Ascending aorta (tissue), 2 donors: ENCODE results near the gene CNOT1. TPM values are rescaled to one million over a fixed set of nuclear protein-coding genes. Genes with fewer than 3 reads are reported as not detected.
"Not testable (repeated sequence)": the region's sequence is repeated elsewhere in the genome, so short reads cannot be mapped to it uniquely, and the experiment has no call there.

Experiments used
- DNase-seq, 2 donors: peaks; one replicate each; pipeline ENCODE4 v3.0.0-alpha.2; 2019; ENCODE audit warnings: low spot score in 2 of 2
- H3K27ac ChIP-seq, 2 donors: fragments of 200-600 bp; sonication (generic); one replicate each; pipeline ENCODE4 v1.5.1; 2016 to 2017; ENCODE audit warnings: mild to moderate bottlenecking in 1 of 2
- H3K27me3 ChIP-seq: fragments of 200-600 bp; sonication (generic); one replicate; pipeline ENCODE4 v1.5.1; 2017
- H3K36me3 ChIP-seq, 2 donors: fragments of 200-600 bp; sonication (generic); one replicate each; pipeline ENCODE4 v1.5.1; 2016
- H3K4me1 ChIP-seq, 2 donors: fragments of 200-600 bp; sonication (generic); one replicate each; pipeline ENCODE4 v1.5.1; 2016 to 2017; ENCODE audit warnings: mild to moderate bottlenecking in 1 of 2
- H3K4me3 ChIP-seq, 2 donors: fragments of 200-600 bp; sonication (generic); one replicate each; pipeline ENCODE4 v1.5.1; 2016 to 2017; ENCODE audit warnings: mild to moderate bottlenecking in 1 of 2
- H3K9me3 ChIP-seq, 2 donors: fragments of 200-600 bp; sonication (generic); one replicate each; pipeline ENCODE4 v1.5.1; 2016
- CTCF ChIP-seq, 3 experiments: fragments of 200-600 bp in 2 of 3; fragments of 450-650 bp in 1 of 3; sonication (generic) in 2 of 3; IDR thresholded peaks; one replicate each; pipeline ENCODE4 v1.5.1; 2016 to 2019; ENCODE audit warnings: antibody characterized with exemption in 3 of 3, mild to moderate bottlenecking in 1 of 3, moderate library complexity in 1 of 3
- intact Hi-C: fragments of 100-400 bp; cut with DNase I; formaldehyde crosslinking; loops from one replicate; pipeline ENCODE4 v1.15.1; 2023
- total RNA-seq: library from RNA; depleted of rRNA; stranded (reverse); fragments of >200 nt; gene quantifications from one replicate; pipeline ENCODE4 v1.1.0, GENCODE V29; 2016

The CNOT1 gene
- total RNA-seq, 1 donor from 2014 or later: 324 TPM

DNA sequence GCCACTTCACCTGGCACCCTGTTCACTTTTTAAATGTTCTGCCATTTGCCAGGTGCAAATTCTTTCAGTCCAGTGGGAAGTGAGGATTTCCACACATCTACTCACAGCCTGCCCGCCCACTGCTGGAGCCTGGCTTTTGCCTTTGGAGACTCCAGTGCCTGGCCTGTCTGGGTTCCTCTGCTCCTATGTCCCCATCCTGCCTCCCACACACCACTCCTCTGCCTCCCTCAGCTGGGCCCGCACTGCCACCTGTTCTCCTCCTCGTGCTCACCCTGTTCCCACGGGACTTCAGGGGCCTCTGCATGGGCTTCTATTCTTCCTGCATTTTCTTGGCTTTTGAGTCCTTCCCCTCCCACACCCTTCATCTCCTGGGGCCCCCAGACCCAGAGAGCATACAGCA is 137.6 kb downstream of the CNOT1 start:
- no peak for DNase-seq
- intact Hi-C loops: no loop called here
- H3K4me3 ChIP-seq: no peak overlapping the region

DNA sequence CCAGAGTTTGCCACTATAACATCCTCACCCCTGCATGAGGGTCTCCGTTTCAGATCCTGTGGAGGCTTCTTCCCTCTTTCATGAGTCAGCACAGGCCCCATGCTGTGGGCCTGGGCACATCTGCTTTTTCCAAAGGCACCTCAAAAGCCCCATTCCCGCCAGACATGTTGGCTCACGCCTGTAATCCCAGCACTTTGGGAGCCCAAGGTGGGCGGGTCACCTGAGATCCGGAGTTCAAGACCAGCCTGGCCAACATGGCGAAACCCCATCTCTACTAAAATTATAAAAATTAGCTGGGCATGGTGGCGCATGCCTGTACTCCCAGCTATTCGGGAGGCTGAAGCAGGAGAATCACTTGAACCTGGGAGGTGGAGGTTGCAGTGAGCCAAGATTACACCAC is 139.1 kb downstream of the CNOT1 start:
- H3K27ac ChIP-seq, H3K4me1 ChIP-seq, DNase-seq, intact Hi-C loops, H3K27me3 ChIP-seq, H3K4me3 ChIP-seq, H3K36me3 ChIP-seq, H3K9me3 ChIP-seq: not testable (repeated sequence)

More for the DNA sequence above, 137.6 kb downstream of the CNOT1 start:
- Histone ChIP-seq H3K27ac (no peak overlapping the region), H3K9me3 (no peaks in the 10 kb centered on the region), H3K4me1 (peaks cover 0 to 3% of the 10 kb centered on the region in 2 donors), H3K36me3 (no peaks in the 10 kb centered on the region), H3K27me3 (no peaks in the 10 kb centered on the region)
- no peak for TF ChIP-seq CTCF (IDR thresholded peaks at IDR 0.05)

DNA sequence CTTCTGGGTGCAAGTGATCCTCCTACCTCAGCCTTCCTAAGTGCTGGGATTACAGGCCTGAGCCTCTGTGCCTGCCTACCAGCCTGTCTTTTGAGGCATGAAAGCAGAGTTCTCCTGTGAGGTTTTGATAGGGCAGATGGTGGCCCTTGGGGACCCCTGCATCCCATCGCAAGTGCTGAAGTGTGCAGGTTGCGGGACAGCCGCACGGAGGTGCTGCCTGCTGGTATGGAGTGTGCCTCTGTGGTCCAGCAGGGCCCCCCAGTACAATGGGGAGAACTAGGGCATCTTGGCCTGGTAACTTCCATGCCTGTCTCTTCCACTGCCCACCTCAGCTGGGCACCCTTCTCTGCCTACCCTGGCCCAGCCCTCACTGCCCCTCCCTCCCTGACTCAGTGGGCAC is 139.6 kb downstream of the CNOT1 start:
- Histone ChIP-seq H3K36me3 (no peaks in the 10 kb centered on the region), H3K27ac (no peak overlapping the region), H3K9me3 (no peaks in the 10 kb centered on the region), H3K4me3 (no peak overlapping the region), H3K27me3 (no peaks in the 10 kb centered on the region), H3K4me1 (no peaks in the 10 kb centered on the region)
- TF ChIP-seq CTCF (IDR thresholded peaks at IDR 0.05): no peak
- no peak for DNase-seq
- intact Hi-C loops: no loop called here

DNA sequence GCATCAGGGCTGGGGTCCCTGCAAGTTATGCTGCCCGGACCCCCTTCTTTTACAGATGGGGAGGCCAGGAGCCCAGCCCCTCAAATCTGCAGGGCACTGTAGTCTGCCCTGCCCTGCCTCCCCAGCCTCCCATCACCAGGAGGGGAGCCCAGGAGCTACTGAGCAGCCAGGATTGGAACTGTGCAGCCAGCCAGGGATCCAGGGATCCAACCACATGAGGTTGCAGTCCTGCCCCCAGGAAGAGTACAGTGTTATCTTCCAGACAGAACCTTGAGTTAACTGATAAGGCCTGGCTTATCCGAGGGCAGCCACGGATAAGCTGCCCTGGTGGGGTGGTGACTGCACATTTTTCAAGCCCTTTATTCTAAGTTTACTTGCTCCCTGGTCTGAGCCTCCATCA is 141.1 kb downstream of the CNOT1 start:
- no peak overlapping the region for H3K27ac ChIP-seq
- H3K27me3 ChIP-seq: no peaks in the 10 kb centered on the region
- intact Hi-C loops: loop anchor here (10.0 kb wide), 1 partner anchor 464 kb away; the partner anchor contains the start of gene MMP15
- DNase-seq: no peak
- no peak overlapping the region for H3K4me3 ChIP-seq
- no peaks in the 10 kb centered on the region for H3K36me3 ChIP-seq
- no peaks in the 10 kb centered on the region for H3K9me3 ChIP-seq
- no peaks in the 10 kb centered on the region for H3K4me1 ChIP-seq
- TF ChIP-seq CTCF (IDR thresholded peaks at IDR 0.05): no peak

- DNase-seq: peak in 1 of 2 donors; percentile 83
- no peaks in the 10 kb centered on the region for H3K36me3 ChIP-seq
- H3K27me3 ChIP-seq: no peaks in the 10 kb centered on the region
- peak; percentile 83 to 93 (median 89) for TF ChIP-seq CTCF (IDR thresholded peaks at IDR 0.05)
- intact Hi-C loops: loop anchor here (1.0 to 10.0 kb wide), 2 partner anchors 150 to 463 kb away; partner anchors contain the start of gene MMP15
- H3K9me3 ChIP-seq: no peaks in the 10 kb centered on the region
- H3K27ac ChIP-seq: no peak overlapping the region
- peak overlapping the region; percentile 28 to 39 for H3K4me3 ChIP-seq
- H3K4me1 ChIP-seq: no peaks in the 10 kb centered on the region
Observed at GRCh38 chr16:58487566-58488351, 141.9 kb downstream of the CNOT1 start.

- Histone ChIP-seq H3K36me3 (no peaks in the 10 kb centered on the region), H3K9me3 (no peaks in the 10 kb centered on the region), H3K27me3 (no peaks in the 10 kb centered on the region), H3K4me3 (no peak overlapping the region), H3K27ac (no peak overlapping the region), H3K4me1 (no peaks in the 10 kb centered on the region)
- no peak for DNase-seq
- no peak for TF ChIP-seq CTCF (IDR thresholded peaks at IDR 0.05)
- intact Hi-C loops: loop anchor here (10.0 kb wide), 1 partner anchor 461 kb away; the partner anchor contains the start of gene MMP15
Observed at GRCh38 chr16:58485184-58485887, 144.3 kb downstream of the CNOT1 start.
